ENCODE data around the gene ABHD1.

- TF ChIP-seq CTCF (IDR thresholded peaks at IDR 0.05) = no peak
- TF ChIP-seq POLR2A (IDR thresholded peaks at IDR 0.05) = no peak
Observed at GRCh38 chr2:27100036-27100435, 23.6 kb upstream of the ABHD1 start.
